Measurements from ENCODE around the gene ENO4. TPM values are rescaled to one million over a fixed set of nuclear protein-coding genes. Genes with fewer than 3 reads are reported as not detected.

Gene ENO4
- total and polyA plus RNA-seq, 3 donors from 2014 or later = 1.8 to 9.8 (median 5.6) TPM

- 61 to 71% methylated on average over 2 of the region's 2 CpGs for WGBS, 2 donors
- intact Hi-C loops (cut with DNase I; ENCODE audit: low total_unique reads) = no loop called here
These were observed 66.0 kb downstream of the ENO4 start for GRCh38 chr10:116915340-116915739.

GRCh38 chr10:116917481-116917880 is 68.2 kb downstream of the ENO4 start:
- H3K27ac ChIP-seq = no peak overlapping the region
- WGBS, 2 donors = 80 to 90% methylated on average over 3 of the region's 3 CpGs
- intact Hi-C loops (cut with DNase I; ENCODE audit: low total_unique reads) = no loop called here
- H3K4me1 ChIP-seq = no peaks in the 10 kb centered on the region
- H3K36me3 ChIP-seq (ENCODE audit: low read depth, missing control alignments) = no peaks in the 10 kb centered on the region
- DNase-seq = no peak
- no peak overlapping the region for H3K4me3 ChIP-seq
- H3K9me3 ChIP-seq = no peaks in the 10 kb centered on the region
- TF ChIP-seq CTCF (IDR thresholded peaks at IDR 0.05) (no peak), POLR2A (IDR thresholded peaks at IDR 0.05) (no peak)
- no peaks in the 10 kb centered on the region for H3K27me3 ChIP-seq

More at GRCh38 chr10:116915340-116915739, 66.0 kb downstream of the ENO4 start:
- no peaks in the 10 kb centered on the region for H3K27me3 ChIP-seq
- no peak overlapping the region for H3K4me3 ChIP-seq
- no peak overlapping the region for H3K27ac ChIP-seq
- H3K9me3 ChIP-seq = no peaks in the 10 kb centered on the region
- DNase-seq = no peak
- TF ChIP-seq CTCF (IDR thresholded peaks at IDR 0.05) = no peak
- no peak for TF ChIP-seq POLR2A (IDR thresholded peaks at IDR 0.05)
- no peaks in the 10 kb centered on the region for H3K4me1 ChIP-seq
- H3K36me3 ChIP-seq (ENCODE audit: low read depth, missing control alignments) = no peaks in the 10 kb centered on the region

GRCh38 chr10:116918583-116918982 is 69.3 kb downstream of the ENO4 start:
- H3K27me3 ChIP-seq = no peaks in the 10 kb centered on the region
- H3K4me3 ChIP-seq = no peak overlapping the region
- no peaks in the 10 kb centered on the region for H3K4me1 ChIP-seq
- H3K36me3 ChIP-seq (ENCODE audit: low read depth, missing control alignments) = no peaks in the 10 kb centered on the region
- intact Hi-C loops (cut with DNase I; ENCODE audit: low total_unique reads) = no loop called here
- no peak for DNase-seq
- TF ChIP-seq POLR2A (IDR thresholded peaks at IDR 0.05) = no peak
- TF ChIP-seq CTCF (IDR thresholded peaks at IDR 0.05) = no peak
- H3K9me3 ChIP-seq = no peaks in the 10 kb centered on the region
- no peak overlapping the region for H3K27ac ChIP-seq
- 97 to 98% methylated on average over 2 of the region's 2 CpGs for WGBS, 2 donors

- WGBS, 2 donors = 86 to 92% methylated on average over 2 of the region's 2 CpGs
- no peaks in the 10 kb centered on the region for H3K27me3 ChIP-seq
- no peak overlapping the region for H3K4me3 ChIP-seq
- TF ChIP-seq POLR2A (IDR thresholded peaks at IDR 0.05) (no peak), CTCF (IDR thresholded peaks at IDR 0.05) (no peak)
- intact Hi-C loops (cut with DNase I; ENCODE audit: low total_unique reads) = no loop called here
- no peak for DNase-seq
- H3K36me3 ChIP-seq (ENCODE audit: low read depth, missing control alignments) = no peaks in the 10 kb centered on the region
- H3K27ac ChIP-seq = no peak overlapping the region
- no peaks in the 10 kb centered on the region for H3K9me3 ChIP-seq
- H3K4me1 ChIP-seq = no peaks in the 10 kb centered on the region
These were observed 69.9 kb downstream of the ENO4 start for GRCh38 chr10:116919164-116919563.

- H3K4me3 ChIP-seq = no peak overlapping the region
- WGBS, 2 donors = 48% methylated on average over 2 of the region's 2 CpGs
- no peaks in the 10 kb centered on the region for H3K36me3 ChIP-seq (ENCODE audit: low read depth, missing control alignments)
- TF ChIP-seq CTCF (IDR thresholded peaks at IDR 0.05) (no peak), POLR2A (IDR thresholded peaks at IDR 0.05) (no peak)
- H3K4me1 ChIP-seq = no peaks in the 10 kb centered on the region
- no peaks in the 10 kb centered on the region for H3K9me3 ChIP-seq
- intact Hi-C loops (cut with DNase I; ENCODE audit: low total_unique reads) = no loop called here
- no peaks in the 10 kb centered on the region for H3K27me3 ChIP-seq
- no peak overlapping the region for H3K27ac ChIP-seq
- DNase-seq = no peak
These were observed 70.4 kb downstream of the ENO4 start for GRCh38 chr10:116919706-116920105.

All from testis (tissue), 3 donors.